HG03139 (cell line): Measurements from ENCODE around the gene KATNBL1.

Experiments
- ATAC-seq: cut with Tn5 transposase; IDR thresholded peaks from one replicate; pipeline ENCODE4 v1.9.1; 2021; ENCODE audit not compliant: unreplicated experiment

Gene KATNBL1, protein sequence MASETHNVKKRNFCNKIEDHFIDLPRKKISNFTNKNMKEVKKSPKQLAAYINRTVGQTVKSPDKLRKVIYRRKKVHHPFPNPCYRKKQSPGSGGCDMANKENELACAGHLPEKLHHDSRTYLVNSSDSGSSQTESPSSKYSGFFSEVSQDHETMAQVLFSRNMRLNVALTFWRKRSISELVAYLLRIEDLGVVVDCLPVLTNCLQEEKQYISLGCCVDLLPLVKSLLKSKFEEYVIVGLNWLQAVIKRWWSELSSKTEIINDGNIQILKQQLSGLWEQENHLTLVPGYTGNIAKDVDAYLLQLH

DNA sequence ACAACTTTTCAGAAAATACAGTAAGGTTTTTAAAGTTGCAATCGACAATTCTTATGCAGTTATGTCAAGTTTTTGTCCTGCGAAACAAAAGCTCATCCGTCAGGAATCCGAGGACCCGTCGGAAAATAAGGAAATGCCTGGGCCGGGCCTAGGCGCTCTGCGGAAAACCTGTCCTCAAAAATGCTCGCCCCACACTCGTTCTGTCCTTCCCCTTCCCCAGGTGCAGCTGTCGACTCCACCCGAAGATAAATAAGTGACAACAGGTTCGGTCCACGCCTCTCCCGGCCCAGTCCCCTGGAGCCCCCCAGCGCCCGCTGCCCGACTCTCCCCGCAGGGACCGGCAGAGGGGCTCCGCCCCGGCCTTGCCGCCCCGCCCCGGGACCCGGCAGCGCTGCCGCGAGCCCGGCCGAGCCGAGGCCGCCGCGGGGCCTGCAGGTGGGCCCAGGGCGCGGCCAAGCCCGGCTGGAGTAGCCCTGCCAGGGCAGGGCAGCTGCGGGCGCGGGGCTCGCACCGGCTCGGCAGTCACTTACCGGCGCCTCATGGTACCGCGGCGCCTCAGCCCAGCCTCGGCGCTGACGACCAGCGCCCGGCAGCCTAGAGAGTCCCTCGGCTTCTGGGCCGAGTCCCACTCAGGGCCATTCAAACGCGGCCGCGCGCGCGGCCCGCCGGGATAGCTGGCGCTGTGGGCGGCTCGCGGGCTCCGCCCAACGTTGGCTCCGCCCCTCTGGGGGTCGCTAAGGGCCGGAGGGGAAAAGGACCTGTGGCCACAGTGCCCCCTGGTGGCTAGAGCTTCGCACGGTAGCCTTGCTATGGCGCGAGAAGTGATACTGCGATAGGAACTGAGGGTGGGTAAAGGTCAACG, at the start of gene KATNBL1:
Gene KATNBL1 (minus strand): TSS at position 676 of the 862 bp plus-strand sequence. CDS start 46,420 bp downstream, outside the sequence.
- peak; percentile 91 for ATAC-seq

DNA sequence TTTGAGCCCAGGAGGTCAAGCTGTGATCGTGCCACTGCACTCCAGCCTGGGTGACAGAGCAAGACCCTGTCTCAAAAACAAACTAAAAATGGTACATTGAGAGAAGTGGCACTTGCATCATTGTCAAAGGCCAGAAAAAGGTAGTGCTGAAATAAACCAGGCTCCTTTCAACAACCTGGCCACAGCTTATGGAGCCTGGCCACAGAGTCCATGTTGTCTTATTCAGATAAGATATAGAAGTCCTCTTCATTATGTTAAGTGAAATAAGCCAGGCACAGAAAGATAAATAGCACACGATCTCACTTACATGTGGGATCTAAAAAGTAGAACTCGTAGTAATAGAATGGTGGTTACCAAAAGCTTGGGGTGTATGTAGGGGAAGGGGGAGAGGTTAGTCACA, 49.7 kb upstream of the KATNBL1 start:
- no peak for ATAC-seq

DNA sequence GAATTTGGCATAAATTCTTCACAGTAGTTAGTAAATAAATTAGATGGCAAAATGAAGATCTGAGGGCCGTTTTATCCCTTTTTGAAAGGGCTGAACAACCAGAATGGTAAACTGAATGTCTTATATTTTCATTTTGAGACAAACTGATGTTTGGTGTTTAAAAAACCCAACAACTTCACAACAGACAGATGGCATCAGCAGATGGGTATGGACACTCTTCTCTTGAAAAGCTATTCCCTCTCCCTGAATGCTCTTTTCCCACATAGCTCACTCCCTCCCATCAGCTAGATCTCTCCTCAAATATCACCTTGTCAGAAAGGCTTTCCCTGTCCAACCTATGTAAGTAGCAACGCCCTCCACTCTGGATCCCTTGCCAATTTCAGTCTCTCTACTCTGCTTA, 48.3 kb upstream of the KATNBL1 start:
- no peak for ATAC-seq

DNA sequence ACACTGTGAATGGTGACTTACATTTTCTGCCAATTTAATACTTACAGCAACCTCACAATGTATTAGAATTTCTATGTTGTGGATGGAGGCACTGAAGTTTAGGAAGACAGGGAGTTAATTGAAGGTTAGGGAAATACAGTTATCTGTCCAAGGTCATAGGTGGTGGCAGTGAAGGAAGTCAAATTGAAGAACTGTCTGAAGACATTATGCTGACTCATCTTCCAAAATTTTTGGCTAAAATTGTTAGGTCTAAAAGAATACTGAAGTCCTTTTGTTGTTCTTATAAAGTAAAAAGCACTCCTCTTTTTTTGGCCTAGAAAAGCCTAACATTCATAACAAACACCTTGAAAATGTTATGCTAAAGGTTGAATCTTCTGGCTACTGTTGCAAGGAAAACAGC, 42.6 kb upstream of the KATNBL1 start:
- no peak for ATAC-seq

DNA sequence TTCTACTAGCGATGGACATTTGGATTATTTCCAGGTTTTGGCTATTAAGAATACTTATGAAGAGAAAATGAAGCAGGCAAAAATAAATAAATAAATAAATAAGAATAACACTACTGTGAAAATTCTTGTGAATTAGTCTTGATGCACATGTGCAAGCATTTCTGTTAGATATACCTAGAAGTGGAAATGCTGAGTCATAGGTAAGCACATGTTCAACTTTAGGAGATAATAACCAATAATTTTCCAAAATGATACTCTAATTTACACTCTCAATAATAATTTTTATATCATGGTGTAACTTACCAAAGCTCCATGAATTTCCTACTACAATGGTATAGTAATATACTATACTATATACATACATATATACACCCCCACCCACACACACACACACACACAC, 38.3 kb upstream of the KATNBL1 start:
- ATAC-seq, result no peak

DNA sequence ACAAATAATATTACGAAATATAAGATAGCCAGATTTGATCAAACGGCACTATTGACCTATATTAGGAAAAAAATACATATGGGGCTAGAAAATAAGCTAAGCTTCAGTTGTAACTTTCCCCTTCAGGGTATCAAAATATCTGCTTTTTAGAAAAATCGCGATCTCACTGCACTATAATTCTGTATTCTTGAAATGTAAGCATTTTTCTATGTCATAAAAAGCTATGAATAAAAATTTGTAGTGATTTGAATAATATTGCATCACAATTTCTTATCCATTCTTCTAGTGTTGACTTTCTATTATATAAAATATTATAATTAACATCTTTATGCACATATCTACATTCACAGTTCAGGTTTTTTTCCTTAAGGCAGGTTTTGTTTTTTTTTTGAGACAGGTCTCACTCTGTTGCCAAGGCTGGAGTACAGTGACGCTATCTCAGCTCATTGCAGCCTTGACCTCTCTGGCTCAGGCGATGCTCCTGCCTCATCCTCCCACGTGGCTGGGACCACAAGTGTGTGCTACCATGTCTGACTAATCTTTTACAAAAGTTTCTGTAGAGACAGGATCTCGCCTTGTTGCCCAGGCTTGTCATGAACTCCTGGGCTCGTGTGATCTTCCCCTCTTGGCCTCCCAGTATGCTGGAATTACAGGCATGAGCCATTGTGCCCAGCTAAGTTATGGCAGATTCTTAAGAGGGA, 36.5 kb upstream of the KATNBL1 start:
- ATAC-seq, result no peak

DNA sequence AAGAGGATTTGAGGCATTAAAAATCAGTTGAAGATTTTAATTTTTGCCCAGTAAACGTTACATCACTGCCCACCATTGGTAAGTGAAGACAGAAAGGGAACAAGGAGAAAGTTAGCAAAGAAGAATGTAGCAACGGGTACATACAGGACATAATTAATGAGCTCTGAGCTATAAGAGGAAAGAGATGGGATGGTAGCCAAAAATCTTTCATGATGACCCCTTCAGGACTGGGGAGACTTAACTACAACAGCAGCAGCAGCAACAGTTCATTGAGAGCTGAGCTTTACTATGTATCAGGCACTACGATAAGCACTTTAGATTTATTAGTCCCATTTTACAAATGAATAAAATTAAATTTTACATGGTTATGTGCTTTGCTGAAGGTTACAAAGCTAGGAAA, 33.3 kb upstream of the KATNBL1 start:
- ATAC-seq, result no peak

DNA sequence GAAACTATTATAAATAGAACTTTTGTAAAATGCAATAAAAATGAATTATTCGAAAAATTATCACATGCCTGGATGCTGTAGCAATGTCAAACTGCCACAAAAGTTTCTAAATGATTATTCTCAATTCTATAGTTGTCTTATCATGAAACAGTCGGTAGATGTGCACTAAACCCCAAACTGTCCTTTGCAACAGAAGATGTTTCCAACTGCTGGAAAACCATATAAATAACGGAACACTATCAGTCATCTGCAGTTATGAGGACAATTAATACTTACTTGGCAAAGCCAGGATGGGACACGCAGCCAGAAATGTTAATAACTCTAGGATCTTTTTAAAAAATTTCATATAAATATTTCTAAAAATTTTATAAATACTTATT, 32.4 kb upstream of the KATNBL1 start:
- ATAC-seq, result no peak

DNA sequence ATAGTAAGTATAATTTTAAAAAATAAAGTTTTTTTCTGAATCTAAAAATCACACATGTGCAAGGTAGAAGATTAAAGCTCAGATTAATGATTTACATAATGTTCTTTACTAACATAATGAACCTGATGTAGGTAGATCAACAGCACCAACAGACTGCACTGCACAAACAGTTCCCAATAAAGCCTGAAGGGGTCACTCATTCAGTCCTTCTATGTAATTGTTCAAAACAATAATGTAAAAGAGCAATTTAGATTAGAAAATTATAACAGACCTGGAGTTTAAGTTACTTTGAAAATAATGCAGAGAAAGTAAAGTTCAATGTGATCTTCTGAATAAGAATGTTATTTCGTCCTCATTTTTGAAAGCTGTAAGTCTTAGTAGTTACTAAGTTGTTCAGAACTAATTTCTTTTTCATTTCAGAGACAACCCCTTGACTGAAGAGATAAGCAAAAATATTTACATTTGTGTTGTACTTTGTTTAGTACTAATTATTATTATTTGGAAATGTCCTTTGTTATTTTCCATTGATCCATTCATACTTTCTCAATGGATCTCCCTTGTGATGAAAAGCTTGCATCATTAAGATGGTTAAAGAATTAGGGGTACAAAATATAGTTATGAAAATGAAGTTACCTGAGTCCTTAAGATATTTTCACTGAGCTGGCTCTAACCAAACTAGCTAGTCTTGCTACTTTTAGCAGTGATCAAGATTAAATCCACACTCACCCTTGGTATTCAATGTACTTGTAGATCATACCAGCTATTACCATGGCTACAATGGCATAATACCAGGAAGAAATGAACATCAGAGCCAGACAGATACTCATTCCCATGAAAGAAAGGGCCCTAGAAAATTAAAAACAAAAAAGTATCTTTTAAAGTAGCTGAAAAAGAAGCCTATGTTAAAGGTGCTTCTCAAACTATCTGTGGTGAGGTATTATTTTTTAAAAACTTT, 31.8 kb upstream of the KATNBL1 start:
- peak; percentile 58 for ATAC-seq

DNA sequence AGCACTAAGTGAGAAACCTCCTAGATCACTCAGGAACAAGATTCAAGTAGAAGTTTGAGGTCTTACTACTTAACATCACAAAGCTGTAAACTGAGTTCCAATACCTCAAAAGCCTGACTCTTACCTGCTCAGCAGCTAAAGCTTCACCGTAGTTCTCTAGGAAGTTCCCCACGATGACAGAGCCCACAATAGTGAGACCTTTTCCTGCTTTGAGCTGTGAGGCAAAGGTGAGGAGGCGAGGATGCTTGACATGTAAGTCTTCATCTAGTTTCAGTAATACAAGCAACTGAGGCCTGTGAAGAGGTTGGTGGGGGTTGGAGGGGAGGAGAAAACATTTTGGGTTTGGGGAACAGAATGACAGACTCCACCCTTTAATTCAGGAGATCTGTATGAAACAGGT, 30.6 kb upstream of the KATNBL1 start:
- ATAC-seq, result no peak

DNA sequence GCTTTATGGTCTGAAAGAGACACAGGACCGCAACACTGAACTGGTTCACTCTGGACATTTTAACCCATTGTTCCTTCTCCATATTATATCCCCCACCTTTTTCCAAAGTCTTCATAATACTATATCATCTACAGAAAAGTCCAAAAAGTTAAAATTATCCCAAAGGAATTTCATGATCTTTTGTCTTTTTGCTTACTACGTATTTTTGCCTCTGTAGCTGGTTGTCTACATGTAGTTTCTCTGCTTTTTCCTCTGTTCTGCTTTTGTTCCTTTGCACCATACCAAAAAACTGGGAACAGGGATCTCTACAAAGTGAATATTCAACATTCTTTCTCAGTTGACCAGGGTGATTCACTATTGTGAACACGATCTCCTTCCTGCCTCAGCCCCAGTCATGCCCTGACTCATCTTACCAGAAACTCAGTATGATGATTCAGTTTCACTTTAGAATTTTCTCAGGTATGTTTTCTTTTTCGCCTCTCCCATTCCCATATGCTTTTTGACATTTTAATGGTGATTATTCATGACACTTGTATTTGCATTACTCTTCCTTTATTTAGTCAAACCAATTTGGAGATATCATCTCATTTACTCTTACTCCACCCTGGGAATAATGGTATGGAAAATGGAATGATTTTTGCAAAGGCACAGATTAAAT, 29.4 kb upstream of the KATNBL1 start:
- ATAC-seq, result no peak

DNA sequence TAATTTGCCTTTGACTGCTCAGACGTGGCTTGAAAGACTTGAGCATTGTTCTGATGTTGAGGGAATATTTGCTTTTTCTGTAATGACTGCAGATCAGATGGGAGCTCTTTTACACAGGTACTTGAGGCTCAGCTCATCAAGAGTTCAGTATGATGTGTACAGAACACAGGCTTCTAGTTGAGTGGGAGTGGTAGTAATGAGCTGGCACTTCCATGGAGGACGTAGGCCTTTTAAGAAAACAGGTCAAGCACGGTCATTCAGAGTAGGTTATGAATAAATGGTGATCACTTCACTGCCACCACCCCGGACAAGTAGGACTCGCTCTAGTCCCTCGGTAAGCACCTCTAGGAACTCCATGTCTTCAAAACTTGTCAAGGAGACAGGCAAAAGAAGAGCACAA, 23.7 kb upstream of the KATNBL1 start:
- no peak for ATAC-seq

DNA sequence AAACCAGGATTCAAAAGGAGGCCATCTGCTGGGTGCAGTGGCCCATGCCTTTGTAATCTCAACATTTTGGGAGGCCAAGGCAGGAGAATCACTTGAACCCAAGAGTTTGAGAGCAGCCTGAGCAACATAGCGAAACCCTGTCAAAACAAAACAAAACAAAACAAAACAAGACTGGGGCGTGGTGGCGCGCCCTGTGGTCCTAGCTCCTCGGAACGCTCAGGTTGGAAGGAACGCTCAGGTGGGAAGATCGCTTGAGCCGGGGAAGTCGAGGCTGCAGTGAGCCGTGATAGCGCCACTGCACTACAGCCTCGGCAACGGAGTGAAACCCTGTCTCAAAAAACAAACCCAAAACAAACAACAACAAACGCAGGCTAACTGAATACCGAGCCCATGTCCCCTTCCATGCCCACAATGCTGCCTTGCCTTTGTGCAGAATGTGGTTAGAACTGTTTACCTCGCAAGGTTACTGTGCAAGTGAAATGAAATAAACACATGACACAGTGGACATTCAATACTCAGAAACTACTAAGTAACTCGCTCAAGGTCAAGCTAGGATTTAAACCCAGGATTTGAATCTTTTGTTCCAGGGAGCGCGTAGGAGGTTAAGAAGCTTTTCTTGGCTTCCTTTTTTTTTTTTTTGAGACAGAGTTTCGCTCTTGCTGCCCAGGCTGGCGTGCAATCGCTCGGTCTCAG, 14.2 kb upstream of the KATNBL1 start:
- no peak for ATAC-seq

DNA sequence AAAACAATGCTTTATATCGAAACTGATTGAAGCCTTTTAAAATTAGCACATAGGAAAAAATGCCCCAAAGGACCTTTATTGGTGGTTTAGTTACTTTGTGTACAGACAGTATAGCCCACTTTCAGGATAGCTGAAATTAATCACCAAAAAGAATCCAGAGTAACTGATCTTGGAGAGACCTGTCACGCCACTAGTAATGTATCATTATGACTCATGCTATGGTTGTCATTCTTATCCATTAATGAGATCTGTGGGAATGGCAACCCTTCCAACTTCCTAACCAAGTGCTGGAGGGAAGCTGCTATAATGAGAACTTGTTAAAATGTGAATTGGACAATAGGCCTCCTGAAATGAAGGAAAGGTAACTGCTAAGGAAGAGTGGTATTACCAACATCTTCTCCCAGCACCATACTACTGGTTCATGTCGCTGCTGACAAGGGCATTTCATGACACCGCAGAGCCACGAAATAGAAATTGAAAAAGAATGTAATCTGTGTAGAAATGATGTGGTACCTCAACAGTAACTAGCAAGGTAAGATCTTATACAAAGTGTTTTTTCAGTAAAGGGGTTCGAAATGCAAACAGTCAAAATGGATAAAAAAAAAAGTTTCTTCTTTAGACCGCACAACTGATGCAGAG, 7.8 kb upstream of the KATNBL1 start:
- no peak for ATAC-seq

DNA sequence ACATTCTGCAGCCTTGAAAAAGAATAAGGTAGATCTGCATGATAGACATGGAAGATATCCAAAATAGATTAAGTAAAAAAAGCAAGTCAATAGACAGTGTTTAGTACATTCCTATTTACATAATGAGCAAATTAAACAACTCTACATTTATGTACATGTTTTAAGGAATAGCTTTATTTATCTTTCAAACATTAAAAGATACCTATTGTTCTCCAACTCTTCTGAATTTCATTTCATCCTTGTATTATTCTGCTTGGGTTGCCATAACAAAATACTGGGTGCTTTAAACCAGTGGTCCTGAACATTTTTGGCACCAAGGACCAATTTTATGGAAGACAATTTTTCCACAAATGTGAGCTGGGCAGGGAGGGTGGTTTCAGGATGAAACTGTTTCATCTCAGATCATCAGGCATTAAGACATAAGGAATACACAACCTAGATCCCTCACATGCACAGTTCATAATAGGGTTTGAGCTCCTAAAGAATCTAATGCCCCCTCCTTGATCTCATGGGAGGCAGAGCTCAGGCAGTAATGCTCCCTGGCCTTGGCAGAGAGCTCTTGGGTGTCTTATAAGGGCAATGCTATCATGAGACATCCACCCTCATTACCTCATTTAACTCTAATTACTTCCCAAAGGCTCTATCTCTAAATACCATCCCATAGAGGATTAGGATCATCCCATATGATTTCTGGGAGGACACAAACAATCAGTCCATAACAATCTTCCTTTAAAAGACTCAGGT, 6.8 kb upstream of the KATNBL1 start:
- ATAC-seq, result no peak

DNA sequence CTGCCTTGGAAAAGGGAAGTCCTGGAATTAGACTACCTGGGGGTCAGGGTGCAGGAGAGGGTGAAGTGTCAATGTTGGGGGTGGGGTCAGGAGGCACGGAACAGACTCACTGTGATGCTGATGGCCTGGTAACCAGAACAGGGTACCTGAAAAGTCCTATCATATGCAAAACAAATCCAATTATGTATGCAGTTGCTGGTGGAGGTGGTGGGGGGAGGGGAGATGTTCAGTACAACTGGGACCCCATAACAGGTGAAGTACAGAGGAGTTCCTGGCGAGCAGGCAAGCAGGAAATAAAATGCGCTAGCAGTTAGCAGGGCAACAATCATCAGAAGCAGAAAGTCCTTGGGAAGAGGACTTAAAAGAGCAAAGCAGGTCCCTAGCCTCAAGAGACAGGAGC, 4.2 kb upstream of the KATNBL1 start:
- ATAC-seq, result no peak

DNA sequence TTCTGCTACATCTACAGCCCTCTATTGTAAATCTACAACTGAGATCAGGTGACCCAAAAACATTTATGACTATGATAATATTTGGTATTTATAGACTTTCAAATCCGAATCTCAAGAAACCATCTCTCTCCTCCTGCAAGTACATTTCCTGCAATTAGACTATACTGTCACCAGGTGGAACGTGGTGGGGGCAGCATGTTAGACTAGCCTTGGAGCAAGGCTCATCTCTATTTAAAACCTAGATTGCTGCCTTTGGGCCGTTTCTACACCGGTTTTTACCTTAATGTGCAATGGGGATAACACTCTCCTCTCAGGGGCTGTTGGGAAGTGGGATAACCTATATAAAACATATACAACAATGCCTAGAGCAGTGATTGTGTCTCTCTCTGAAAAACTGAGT, 3.8 kb upstream of the KATNBL1 start:
- no peak for ATAC-seq

DNA sequence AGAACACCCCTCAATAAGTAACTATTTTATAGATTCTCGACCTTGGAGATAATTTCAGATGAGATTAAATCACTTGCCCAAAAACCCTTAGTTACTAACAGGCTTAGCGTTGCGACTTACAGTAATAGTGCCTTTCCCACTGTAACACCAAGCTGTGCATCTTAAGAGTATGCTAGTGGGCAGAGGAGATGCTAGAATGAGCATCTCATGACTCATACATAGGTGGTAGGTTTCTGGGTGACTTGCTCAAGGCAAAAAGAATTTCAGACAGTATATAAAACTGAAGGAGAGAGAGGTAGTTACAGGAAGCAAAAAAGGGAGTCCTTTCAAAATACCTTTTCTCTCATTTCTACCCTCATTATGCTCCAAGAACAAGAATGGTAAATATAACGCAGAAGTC, 3.9 kb downstream of the KATNBL1 start:
- no peak for ATAC-seq
